Measurements from ENCODE around the gene CLCA1.

DNA sequence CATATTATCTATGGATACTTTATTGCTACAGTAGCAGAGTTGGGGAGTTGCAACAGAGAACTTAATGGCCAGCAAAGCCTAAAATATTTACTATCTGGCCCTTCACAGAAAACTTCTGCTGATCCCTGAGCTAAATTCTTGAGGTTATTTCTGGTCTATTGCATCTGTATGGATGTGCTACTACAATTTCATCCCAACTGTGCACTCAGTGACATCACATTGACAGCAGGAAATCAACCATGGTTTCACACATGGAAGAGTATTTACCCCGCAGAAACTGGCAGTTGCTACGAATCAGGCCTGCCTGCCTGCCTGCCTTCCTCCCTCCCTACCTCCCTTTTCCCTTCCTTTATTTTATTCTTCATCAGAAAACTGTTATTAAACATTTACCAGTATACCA lies 32.7 kb upstream of the CLCA1 start:
- TF ChIP-seq CTCF (IDR thresholded peaks at IDR 0.05) (no peak), POLR2AphosphoS5 (IDR thresholded peaks at IDR 0.05) (no peak)
